Loucy (cell line): Measurements from ENCODE around the gene PLPP3.

Experiments used
- H2AFZ ChIP-seq: fragments of 200-600 bp; sonication (generic); 2 replicates; pipeline ENCODE4 v1.6.0; 2016; ENCODE audit warnings: antibody characterized with exemption, mild to moderate bottlenecking, low read length, moderate library complexity
- H3F3A ChIP-seq: fragments of 200-600 bp; 2 replicates; pipeline ENCODE4 v1.6.0; 2016; ENCODE audit warnings: antibody characterized with exemption, low read depth, mild to moderate bottlenecking
- H3K27me3 ChIP-seq: fragments of 200-600 bp; sonication (generic); 2 replicates; pipeline ENCODE4 v1.6.1; 2014; ENCODE audit warnings: low read length, mild to moderate bottlenecking; ENCODE audit not compliant: insufficient read depth, poor library complexity, severe bottlenecking
- H3K36me3 ChIP-seq: fragments of 200-600 bp; sonication (generic); 2 replicates; pipeline ENCODE4 v1.6.1; 2016; ENCODE audit warnings: low read length; ENCODE audit not compliant: insufficient read depth
- H3K4me1 ChIP-seq: fragments of 200-600 bp; sonication (generic); 2 replicates; pipeline ENCODE4 v1.5.1; 2014; ENCODE audit warnings: low read length, mild to moderate bottlenecking; ENCODE audit not compliant: insufficient read depth, poor library complexity, severe bottlenecking
- H3K4me2 ChIP-seq: fragments of 200-600 bp; sonication (generic); 2 replicates; pipeline ENCODE4 v1.6.0; 2014; ENCODE audit warnings: antibody characterized with exemption, low read length, low read depth, mild to moderate bottlenecking; ENCODE audit not compliant: poor library complexity, severe bottlenecking
- H3K4me3 ChIP-seq: fragments of 200-600 bp; sonication (generic); 2 replicates; pipeline ENCODE4 v1.5.1; 2014; ENCODE audit warnings: low read length, mild to moderate bottlenecking, mixed read lengths; ENCODE audit not compliant: poor library complexity, severe bottlenecking
- H3K79me2 ChIP-seq: fragments of 200-600 bp; sonication (generic); 2 replicates; pipeline ENCODE4 v1.6.1; 2014; ENCODE audit warnings: low read length; ENCODE audit not compliant: insufficient read depth
- H3K9ac ChIP-seq: fragments of 200-600 bp; sonication (generic); 2 replicates; pipeline ENCODE4 v1.6.0; 2014; ENCODE audit warnings: mild to moderate bottlenecking, low read depth, low read length, moderate library complexity; ENCODE audit not compliant: poor library complexity, severe bottlenecking
- H3K9me2 ChIP-seq: fragments of 200-600 bp; sonication (generic); replicated peaks from 2 replicates; pipeline ENCODE4 v1.6.1; 2016; ENCODE audit warnings: low read depth, low read length, mixed read lengths
- H3K9me3 ChIP-seq: fragments of 200-600 bp; sonication (generic); 2 replicates; pipeline ENCODE4 v1.6.1; 2014; ENCODE audit warnings: mild to moderate bottlenecking, antibody characterized with exemption, low read length, low read depth; ENCODE audit not compliant: insufficient read depth
- H4K20me1 ChIP-seq: fragments of 200-600 bp; sonication (generic); 2 replicates; pipeline ENCODE4 v1.6.0; 2014; ENCODE audit warnings: antibody characterized with exemption, low read length, mild to moderate bottlenecking; ENCODE audit not compliant: insufficient read depth, poor library complexity, severe bottlenecking
- EZH2phosphoT487 ChIP-seq: fragments of 200-600 bp; IDR thresholded peaks from 2 replicates; pipeline ENCODE4 v1.6.1; 2018; ENCODE audit warnings: antibody characterized with exemption, mild to moderate bottlenecking, moderate library complexity, borderline replicate concordance
- TF ChIP-seq, protein P1 (sequence below): fragments of 200-600 bp; sonication (generic); conservative IDR thresholded peaks from 2 replicates; pipeline ENCODE4 v1.5.1; 2014; ENCODE audit warnings: mild to moderate bottlenecking, antibody characterized with exemption, low read length

PLPP3 gene

DNA sequence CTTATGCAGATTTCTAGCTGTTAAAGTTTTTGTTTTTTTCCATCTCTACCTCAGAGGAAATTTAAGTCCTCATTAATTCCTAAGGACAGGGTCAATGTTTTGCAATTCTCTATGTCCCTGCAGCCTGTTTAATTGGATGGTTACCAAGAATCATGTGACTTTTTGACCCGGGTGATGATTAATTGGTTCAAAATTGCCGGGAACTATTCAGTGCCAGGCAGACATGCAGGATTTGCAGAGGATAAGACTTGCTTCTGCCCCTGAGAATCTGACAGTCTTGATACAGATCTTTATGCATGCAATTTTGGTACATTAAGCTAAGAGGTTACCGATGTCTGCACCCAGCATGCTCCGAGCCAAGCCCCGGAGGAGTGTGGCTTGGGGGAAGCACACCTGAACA lies 87.9 kb downstream of the PLPP3 start:
- Histone ChIP-seq H3K36me3 (no peaks in the 10 kb centered on the region), H3K4me1 (no peaks in the 10 kb centered on the region), H3K4me3 (no peak overlapping the region), H4K20me1 (no peaks in the 10 kb centered on the region), H3K4me2 (no peak overlapping the region), H3K27me3 (no peaks in the 10 kb centered on the region), H3K79me2 (no peaks in the 10 kb centered on the region), H2AFZ (no peak overlapping the region), H3K9me3 (0 out of 2 replicates have a peak, but pooled peaks cover 2% of the 10 kb centered on the region), H3F3A (no peaks in the 10 kb centered on the region), H3K9me2 (no peaks in the 10 kb centered on the region), H3K9ac (no peak overlapping the region)
- no peak for TF ChIP-seq EZH2phosphoT487
- TF ChIP-seq, protein P1, sequence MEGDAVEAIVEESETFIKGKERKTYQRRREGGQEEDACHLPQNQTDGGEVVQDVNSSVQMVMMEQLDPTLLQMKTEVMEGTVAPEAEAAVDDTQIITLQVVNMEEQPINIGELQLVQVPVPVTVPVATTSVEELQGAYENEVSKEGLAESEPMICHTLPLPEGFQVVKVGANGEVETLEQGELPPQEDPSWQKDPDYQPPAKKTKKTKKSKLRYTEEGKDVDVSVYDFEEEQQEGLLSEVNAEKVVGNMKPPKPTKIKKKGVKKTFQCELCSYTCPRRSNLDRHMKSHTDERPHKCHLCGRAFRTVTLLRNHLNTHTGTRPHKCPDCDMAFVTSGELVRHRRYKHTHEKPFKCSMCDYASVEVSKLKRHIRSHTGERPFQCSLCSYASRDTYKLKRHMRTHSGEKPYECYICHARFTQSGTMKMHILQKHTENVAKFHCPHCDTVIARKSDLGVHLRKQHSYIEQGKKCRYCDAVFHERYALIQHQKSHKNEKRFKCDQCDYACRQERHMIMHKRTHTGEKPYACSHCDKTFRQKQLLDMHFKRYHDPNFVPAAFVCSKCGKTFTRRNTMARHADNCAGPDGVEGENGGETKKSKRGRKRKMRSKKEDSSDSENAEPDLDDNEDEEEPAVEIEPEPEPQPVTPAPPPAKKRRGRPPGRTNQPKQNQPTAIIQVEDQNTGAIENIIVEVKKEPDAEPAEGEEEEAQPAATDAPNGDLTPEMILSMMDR: no peak

DNA sequence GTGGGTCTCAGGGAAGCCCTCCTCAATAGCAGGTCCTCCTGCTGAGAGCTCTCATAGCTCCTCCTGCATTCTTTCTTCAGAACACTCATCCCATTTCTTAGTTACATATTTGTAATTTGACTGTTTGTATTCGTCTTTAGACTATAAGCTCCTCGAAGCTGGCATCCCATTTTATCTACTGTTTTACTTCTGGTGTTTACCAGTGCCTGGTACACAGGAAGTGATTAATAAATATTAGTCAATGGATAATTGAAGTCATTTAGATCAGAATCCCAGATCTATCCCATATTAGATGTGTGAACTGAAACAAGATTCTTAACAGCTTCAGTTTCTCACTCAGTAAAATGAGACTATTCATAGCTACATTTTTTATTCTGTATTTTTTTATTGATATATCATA lies 88.7 kb downstream of the PLPP3 start:
- no peak overlapping the region for H2AFZ ChIP-seq
- H3K79me2 ChIP-seq: no peaks in the 10 kb centered on the region
- TF ChIP-seq, protein P1: no peak
- TF ChIP-seq EZH2phosphoT487: no peak
- H3K4me2 ChIP-seq: no peak overlapping the region
- H3F3A ChIP-seq: no peaks in the 10 kb centered on the region
- no peak overlapping the region for H3K4me3 ChIP-seq
- H3K9me3 ChIP-seq: 0 out of 2 replicates have a peak, but pooled peaks cover 1% of the 10 kb centered on the region
- no peak overlapping the region for H3K9ac ChIP-seq
- H3K4me1 ChIP-seq: no peaks in the 10 kb centered on the region
- no peaks in the 10 kb centered on the region for H3K27me3 ChIP-seq
- no peaks in the 10 kb centered on the region for H3K36me3 ChIP-seq
- no peaks in the 10 kb centered on the region for H3K9me2 ChIP-seq
- no peaks in the 10 kb centered on the region for H4K20me1 ChIP-seq

DNA sequence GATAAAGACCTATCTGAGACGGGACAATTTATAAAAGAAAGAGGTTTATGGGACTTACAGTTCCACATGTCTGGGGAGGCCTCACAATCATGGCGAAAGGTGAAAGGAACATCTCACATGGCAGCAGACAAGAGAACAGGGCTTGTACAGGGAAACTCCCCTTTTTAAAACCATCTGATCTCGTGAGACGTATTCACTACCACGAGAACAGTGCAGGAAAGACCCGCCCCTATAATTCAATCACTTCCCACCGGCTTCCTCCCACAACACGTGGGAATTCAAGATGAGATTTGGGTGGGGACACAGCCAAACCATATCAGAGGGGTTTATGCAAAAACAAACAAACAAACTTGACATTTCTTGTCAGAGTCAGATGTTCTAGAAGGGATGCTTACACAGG lies 89.7 kb downstream of the PLPP3 start:
- H3K4me3 ChIP-seq: no peak overlapping the region
- H3K36me3 ChIP-seq: no peaks in the 10 kb centered on the region
- no peak for TF ChIP-seq EZH2phosphoT487
- H4K20me1 ChIP-seq: no peaks in the 10 kb centered on the region
- no peaks in the 10 kb centered on the region for H3K27me3 ChIP-seq
- no peak overlapping the region for H3K9ac ChIP-seq
- H3K4me2 ChIP-seq: no peak overlapping the region
- no peaks in the 10 kb centered on the region for H3K4me1 ChIP-seq
- no peaks in the 10 kb centered on the region for H3F3A ChIP-seq
- no peak overlapping the region for H2AFZ ChIP-seq
- no peaks in the 10 kb centered on the region for H3K9me3 ChIP-seq
- no peaks in the 10 kb centered on the region for H3K9me2 ChIP-seq
- H3K79me2 ChIP-seq: no peaks in the 10 kb centered on the region

DNA sequence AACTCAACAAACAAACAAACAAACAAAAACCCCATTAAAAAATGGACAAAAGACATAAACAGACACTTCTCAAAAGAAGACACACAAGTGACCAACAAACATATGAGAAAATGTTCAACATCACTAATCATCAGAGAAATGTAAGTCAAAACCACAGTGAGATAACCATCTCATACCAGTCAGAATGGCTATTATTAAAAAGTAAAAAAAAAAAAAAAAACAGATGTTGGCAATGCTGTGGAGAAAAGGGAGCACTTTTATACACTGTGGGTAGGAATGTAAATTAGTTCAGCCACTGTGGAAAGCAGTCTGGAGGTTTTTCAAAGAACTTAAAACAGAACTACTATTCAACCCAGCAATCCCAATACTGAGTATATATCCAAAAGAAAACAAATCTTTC lies 94.7 kb downstream of the PLPP3 start:
- Histone ChIP-seq H3K9me3 (no peaks in the 10 kb centered on the region), H3K4me3 (no peak overlapping the region), H4K20me1 (no peaks in the 10 kb centered on the region)

More for the DNA sequence above, 94.7 kb downstream of the PLPP3 start:
- TF ChIP-seq, protein P1: no peak
- no peak for TF ChIP-seq EZH2phosphoT487
- H3F3A ChIP-seq: no peaks in the 10 kb centered on the region
- H3K36me3 ChIP-seq: no peaks in the 10 kb centered on the region
- H3K4me2 ChIP-seq: no peak overlapping the region
- H3K9ac ChIP-seq: no peak overlapping the region
- no peaks in the 10 kb centered on the region for H3K79me2 ChIP-seq
- no peaks in the 10 kb centered on the region for H3K4me1 ChIP-seq
- H3K27me3 ChIP-seq: no peaks in the 10 kb centered on the region
- H3K9me2 ChIP-seq: no peaks in the 10 kb centered on the region
- H2AFZ ChIP-seq: no peak overlapping the region
